Measurements from ENCODE around the gene SMIM10L2A.
"Not testable (repeated sequence)": the region's sequence is repeated elsewhere in the genome, so short reads cannot be mapped to it uniquely, and the experiment has no call there.

Gene SMIM10L2A

GRCh38 chrX:135420831-135421230, 913 bp upstream of the SMIM10L2A start:
- no peak for TF ChIP-seq CTCF (IDR thresholded peaks at IDR 0.05; ENCODE audit: borderline replicate concordance, insufficient read depth, low read depth, low read length)
- no peak overlapping the region for H3K4me3 ChIP-seq (ENCODE audit: low read depth, low read length)

- H3K4me3 ChIP-seq (ENCODE audit: low read depth, low read length): peak overlapping the region; percentile 40
- TF ChIP-seq CTCF (IDR thresholded peaks at IDR 0.05; ENCODE audit: borderline replicate concordance, insufficient read depth, low read depth, low read length): no peak
Observed at GRCh38 chrX:135421537-135421931, 210 bp upstream of the SMIM10L2A start.

GRCh38 chrX:135422810-135423168, 1.0 kb downstream of the SMIM10L2A start:
- not testable (repeated sequence) for H3K4me3 ChIP-seq (ENCODE audit: low read depth, low read length)

GRCh38 chrX:135423173-135423864, 1.6 kb downstream of the SMIM10L2A start:
- not testable (repeated sequence) for H3K4me3 ChIP-seq (ENCODE audit: low read depth, low read length)

- no peak overlapping the region for H3K4me3 ChIP-seq (ENCODE audit: low read depth, low read length)
- no peak for TF ChIP-seq CTCF (IDR thresholded peaks at IDR 0.05; ENCODE audit: borderline replicate concordance, insufficient read depth, low read depth, low read length)
Observed at GRCh38 chrX:135424469-135424868, 2.7 kb downstream of the SMIM10L2A start.

- TF ChIP-seq CTCF (IDR thresholded peaks at IDR 0.05; ENCODE audit: borderline replicate concordance, insufficient read depth, low read depth, low read length): no peak
- no peak overlapping the region for H3K4me3 ChIP-seq (ENCODE audit: low read depth, low read length)
Observed at GRCh38 chrX:135425026-135425965, 3.6 kb downstream of the SMIM10L2A start.

- TF ChIP-seq CTCF (IDR thresholded peaks at IDR 0.05; ENCODE audit: borderline replicate concordance, insufficient read depth, low read depth, low read length): no peak
- H3K4me3 ChIP-seq (ENCODE audit: low read depth, low read length): no peak overlapping the region
Observed at GRCh38 chrX:135429429-135429828, 7.7 kb downstream of the SMIM10L2A start.

GRCh38 chrX:135431886-135432285, 10.1 kb downstream of the SMIM10L2A start:
- no peak for TF ChIP-seq CTCF (IDR thresholded peaks at IDR 0.05; ENCODE audit: borderline replicate concordance, insufficient read depth, low read depth, low read length)

More at GRCh38 chrX:135431886-135432285, 10.1 kb downstream of the SMIM10L2A start:
- no peak overlapping the region for H3K4me3 ChIP-seq (ENCODE audit: low read depth, low read length)

All from GM12875 (cell line).